Heart left ventricle (tissue), 13 donors: Measurements from ENCODE around the gene RBM8A.

Experiments
- POLR2A ChIP-seq, 2 donors: fragments of 450-650 bp; IDR thresholded peaks; one replicate each; pipeline ENCODE4 v1.6.1; 2017; ENCODE audit warnings: antibody characterized with exemption in 2 of 2, mild to moderate bottlenecking in 2 of 2, moderate library complexity in 2 of 2
- TF ChIP-seq, protein P1 (sequence below), 12 donors: fragments of 200-600 bp; sonication (generic) in 4 of 12; IDR thresholded peaks; one replicate each; pipeline versions ENCODE4 v1.5.0 to v1.8.0; 2018 to 2022; ENCODE audit warnings: antibody characterized with exemption in 12 of 12, mild to moderate bottlenecking in 5 of 12
- donor health status: ischemic (EF 13 %, LVEDD 7.1; RV severe dilation, severe dysfunction).
- donor health status: DM: no; HTN: yes; CAD: no.
- donor health status: DM: no; HTN: no; CAD: no.
- donor health status: ischemic (EF 25% LVEDD 6.9; RV normal size, moderate dysfunction).
- donor health status: ischemic (EF 25% LVEDD 5.7; RV mildly dilated, moderate dysfunction).
- donor health status: ischemic (EF 35%, LVEDD 5.7; RV mildly dilated, moderate dysfunction).
- donor health status: nonischemic (EF 11% LVEDD 7.7; RV severe dilation, severe dysfunction).
- donor health status: DM: yes; HTN: yes; CAD: no.
- donor health status: PGD.
- donor health status: ischemic (EF 29% LVEDD 5.4; RV normal size, mild dysfunction).
- donor health status: nonischemic (EF 23%, LVEDD 6.1; RV moderate dilation, normal function).

DNA sequence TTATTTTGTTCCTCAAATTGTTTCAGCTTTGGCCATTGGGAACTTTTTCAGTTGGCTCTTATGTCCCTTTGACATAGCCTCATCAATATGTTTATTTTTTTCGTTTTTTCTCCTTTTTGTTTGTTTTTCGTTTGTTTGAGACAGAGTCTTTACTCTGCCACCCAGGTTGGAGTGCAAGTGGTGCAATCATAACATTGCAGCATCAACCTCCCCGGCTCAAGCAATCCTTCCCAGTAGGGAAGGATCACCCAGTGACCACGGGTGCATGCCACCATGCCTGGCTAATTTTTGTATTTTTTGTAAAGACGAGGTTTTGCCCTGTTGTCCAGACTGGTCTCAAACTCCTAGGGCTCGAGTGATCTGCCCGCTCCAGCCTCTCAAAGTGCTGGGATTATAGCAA lies 45.3 kb upstream of the RBM8A start:
- TF ChIP-seq, protein P1, sequence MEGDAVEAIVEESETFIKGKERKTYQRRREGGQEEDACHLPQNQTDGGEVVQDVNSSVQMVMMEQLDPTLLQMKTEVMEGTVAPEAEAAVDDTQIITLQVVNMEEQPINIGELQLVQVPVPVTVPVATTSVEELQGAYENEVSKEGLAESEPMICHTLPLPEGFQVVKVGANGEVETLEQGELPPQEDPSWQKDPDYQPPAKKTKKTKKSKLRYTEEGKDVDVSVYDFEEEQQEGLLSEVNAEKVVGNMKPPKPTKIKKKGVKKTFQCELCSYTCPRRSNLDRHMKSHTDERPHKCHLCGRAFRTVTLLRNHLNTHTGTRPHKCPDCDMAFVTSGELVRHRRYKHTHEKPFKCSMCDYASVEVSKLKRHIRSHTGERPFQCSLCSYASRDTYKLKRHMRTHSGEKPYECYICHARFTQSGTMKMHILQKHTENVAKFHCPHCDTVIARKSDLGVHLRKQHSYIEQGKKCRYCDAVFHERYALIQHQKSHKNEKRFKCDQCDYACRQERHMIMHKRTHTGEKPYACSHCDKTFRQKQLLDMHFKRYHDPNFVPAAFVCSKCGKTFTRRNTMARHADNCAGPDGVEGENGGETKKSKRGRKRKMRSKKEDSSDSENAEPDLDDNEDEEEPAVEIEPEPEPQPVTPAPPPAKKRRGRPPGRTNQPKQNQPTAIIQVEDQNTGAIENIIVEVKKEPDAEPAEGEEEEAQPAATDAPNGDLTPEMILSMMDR (IDR thresholded peaks at IDR 0.05): no peak
- TF ChIP-seq POLR2A (IDR thresholded peaks at IDR 0.05): no peak
